PC-3 (cell line): Measurements from ENCODE around the gene MCM9.

ENCODE experiments used
- EZH2 ChIP-seq: fragments of 300-600 bp; sonication (generic); IDR thresholded peaks from one replicate; pipeline ENCODE4 v1.6.1; 2017; ENCODE audit warnings: antibody characterized with exemption, mild to moderate bottlenecking, low read length; ENCODE audit not compliant: unreplicated experiment
- TF ChIP-seq, protein P1 (sequence below): fragments of 300-600 bp; sonication (generic); conservative IDR thresholded peaks from 2 replicates; pipeline ENCODE4 v1.5.1; 2017; ENCODE audit warnings: antibody characterized with exemption, low read depth, mild to moderate bottlenecking, low read length

DNA sequence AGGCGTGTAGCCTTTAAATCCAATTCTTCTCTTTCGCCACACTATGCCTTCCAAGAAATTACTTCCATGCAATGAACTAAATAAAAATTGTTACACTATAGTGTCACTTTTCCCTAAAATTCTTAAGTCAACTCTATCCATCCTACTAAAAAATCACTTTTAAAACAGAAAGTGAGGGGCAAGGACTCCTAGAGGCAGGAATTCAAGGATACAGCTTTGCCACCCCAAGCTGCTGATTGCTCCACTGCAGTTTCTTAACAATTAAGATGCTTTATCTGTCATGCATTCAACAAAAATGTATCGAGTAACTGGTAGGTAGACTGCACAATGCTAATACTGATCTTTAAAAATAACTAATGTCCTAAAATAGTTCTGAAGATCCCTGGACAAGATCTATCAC lies 4.3 kb downstream of the MCM9 start:
- TF ChIP-seq, protein P1, sequence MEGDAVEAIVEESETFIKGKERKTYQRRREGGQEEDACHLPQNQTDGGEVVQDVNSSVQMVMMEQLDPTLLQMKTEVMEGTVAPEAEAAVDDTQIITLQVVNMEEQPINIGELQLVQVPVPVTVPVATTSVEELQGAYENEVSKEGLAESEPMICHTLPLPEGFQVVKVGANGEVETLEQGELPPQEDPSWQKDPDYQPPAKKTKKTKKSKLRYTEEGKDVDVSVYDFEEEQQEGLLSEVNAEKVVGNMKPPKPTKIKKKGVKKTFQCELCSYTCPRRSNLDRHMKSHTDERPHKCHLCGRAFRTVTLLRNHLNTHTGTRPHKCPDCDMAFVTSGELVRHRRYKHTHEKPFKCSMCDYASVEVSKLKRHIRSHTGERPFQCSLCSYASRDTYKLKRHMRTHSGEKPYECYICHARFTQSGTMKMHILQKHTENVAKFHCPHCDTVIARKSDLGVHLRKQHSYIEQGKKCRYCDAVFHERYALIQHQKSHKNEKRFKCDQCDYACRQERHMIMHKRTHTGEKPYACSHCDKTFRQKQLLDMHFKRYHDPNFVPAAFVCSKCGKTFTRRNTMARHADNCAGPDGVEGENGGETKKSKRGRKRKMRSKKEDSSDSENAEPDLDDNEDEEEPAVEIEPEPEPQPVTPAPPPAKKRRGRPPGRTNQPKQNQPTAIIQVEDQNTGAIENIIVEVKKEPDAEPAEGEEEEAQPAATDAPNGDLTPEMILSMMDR, result no peak
- TF ChIP-seq EZH2, result no peak
